HUDEP-2 (cell line): Measurements from ENCODE around the gene COL11A2.
"Not testable (repeated sequence)": the region's sequence is repeated elsewhere in the genome, so short reads cannot be mapped to it uniquely, and the experiment has no call there.

Experiments
- DNase-seq, 76 experiments: peaks; one replicate each; lab custom pipeline; 2025; ENCODE audit not compliant: unreplicated experiment in 76 of 76; lab: John Stamatoyannopoulos, UW

Gene COL11A2

DNA sequence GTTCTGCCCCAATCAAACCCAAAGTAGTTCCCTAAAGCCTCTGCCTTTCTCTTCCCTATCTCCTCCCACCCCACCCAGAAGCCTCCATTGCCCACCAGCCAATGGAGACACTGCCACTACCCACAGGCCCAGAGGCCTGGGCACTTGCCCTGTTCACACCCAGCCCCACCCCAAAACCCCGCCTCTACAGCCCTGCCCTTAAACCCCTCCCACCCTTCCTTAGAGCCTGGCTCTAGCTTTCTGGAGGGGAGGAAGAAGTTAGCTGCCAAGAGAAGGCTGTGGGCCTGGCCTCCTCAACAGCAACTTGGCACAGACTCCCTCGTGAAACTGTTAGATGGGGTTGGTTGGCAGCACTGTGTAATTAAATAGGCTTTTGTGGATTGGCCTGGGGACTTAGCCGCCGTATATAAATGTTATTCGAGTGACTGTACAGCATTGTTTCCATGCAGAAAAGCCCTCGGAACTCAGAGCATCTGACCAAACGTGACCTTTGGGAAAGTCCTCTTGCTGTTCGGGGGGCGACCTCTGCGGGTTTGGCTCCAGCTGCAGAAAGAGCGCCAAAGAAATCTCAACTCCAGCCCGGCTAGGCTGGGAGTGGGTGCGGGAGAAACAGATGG is 31.4 kb downstream of the COL11A2 start:
- peak in 73 of 76 experiments; percentile 65 to 98 (median 90) for DNase-seq

DNA sequence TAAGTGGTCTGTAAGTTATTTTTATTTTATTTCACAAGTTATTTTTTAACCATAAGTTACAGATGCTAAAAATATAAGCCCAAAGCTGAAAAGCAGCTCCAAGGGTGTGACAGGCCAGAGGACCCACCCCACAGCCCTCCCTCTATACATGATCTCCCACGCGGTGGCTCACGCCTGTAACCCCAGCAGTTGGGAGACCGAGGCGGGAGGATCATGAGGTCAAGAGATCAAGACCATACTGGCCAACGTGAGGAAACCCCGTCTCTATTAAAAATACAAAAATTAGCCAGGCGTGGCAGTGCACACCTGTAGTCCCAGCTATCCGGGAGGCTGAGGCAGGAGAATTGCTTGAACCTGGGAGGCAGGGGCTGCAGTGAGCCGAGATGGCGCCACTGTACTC is 32.2 kb downstream of the COL11A2 start:
- DNase-seq: no peak

DNA sequence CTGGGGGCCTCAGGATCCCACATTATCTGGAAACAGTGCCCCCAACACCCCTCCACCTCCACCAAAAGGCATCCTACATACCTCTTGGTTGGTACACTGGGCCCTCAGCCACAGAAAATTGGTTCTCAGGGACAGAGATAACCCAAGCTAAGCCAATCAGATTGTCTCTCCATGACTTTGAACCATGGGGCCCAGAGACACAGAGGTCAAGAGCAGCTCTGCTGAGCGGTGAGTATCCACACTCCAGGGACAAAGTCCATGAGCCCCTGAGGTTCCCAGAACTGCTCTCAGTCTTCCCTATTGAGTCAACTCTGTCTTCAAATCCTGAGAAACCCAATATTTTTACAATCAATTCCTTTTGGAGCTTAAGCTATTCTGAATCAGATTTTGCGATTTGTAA is 35.3 kb downstream of the COL11A2 start:
- DNase-seq: no peak

DNA sequence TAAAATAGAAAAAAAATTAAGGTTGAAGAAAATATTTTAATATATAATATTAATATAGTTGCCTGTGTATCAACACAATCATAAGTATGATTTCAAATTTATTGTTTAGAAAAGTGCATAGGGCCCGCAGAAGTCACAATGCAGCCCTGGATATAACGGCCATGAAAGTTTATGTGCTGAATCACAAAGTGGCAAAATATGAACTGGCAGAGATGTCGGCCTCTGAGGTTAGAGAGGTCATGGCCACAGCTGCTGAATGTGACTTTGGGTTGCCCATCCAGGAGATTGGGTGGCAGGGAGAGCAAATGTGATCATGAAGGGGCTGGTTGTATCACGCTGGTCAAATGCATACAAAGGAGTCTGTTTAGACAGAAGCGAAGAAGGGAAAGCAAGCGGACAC is 35.7 kb downstream of the COL11A2 start:
- no peak for DNase-seq

DNA sequence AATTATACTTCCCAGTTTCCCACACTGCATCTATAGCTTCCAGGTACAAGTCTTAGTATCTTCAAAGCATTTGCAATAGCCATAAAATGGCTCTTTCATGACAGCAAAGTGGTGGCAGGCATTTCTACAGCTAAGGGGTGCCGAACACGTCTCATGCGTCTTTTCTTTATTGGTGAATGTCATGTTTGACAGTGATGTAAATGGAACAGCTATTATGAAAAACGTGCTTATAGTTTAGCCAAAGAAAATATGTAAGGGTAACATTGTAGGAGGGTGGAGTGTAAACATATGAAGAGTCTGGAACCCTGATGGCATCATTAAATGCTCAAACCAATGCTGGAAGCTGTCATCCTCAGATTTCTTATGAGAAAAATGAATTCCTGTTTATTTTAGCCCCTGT is 37.9 kb downstream of the COL11A2 start:
- DNase-seq: no peak

DNA sequence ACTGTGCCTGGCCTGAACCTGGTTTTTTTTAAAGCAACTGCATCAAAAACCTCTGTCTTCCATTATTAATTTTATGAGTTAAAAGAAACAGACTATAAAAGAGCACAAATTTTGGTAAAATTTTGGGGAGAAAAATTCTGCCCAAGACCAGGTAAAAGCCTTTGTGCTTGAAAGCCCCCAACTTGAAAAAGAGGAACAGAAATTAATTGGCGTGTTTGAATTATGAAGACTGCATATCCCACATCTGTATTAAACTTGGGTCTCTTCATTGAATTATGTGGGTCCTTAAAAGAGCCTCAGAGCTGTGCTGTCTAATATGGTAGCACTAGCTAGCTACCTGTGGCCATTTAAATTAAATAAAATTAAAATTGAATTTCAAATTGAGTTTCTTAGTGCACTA is 41.2 kb downstream of the COL11A2 start:
- DNase-seq: no peak

DNA sequence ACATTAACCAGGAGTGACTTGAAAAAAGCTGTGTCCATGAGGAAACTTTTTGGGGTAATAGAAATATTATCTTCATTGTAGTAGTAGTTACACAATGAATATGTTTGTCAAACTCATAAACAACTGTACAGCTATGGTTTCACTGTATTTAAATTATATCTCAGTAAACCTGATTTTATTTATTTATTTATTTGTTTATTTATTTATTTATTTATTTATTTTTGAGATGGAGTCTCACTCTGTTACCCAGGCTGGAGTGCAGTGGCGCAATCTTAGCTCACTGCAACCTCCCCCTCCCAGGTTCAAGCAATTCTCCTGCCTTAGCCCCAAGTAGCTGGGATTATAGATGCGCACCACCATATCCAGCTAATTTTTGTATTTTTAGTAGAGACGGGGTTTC is 41.7 kb downstream of the COL11A2 start:
- not testable (repeated sequence) for DNase-seq

DNA sequence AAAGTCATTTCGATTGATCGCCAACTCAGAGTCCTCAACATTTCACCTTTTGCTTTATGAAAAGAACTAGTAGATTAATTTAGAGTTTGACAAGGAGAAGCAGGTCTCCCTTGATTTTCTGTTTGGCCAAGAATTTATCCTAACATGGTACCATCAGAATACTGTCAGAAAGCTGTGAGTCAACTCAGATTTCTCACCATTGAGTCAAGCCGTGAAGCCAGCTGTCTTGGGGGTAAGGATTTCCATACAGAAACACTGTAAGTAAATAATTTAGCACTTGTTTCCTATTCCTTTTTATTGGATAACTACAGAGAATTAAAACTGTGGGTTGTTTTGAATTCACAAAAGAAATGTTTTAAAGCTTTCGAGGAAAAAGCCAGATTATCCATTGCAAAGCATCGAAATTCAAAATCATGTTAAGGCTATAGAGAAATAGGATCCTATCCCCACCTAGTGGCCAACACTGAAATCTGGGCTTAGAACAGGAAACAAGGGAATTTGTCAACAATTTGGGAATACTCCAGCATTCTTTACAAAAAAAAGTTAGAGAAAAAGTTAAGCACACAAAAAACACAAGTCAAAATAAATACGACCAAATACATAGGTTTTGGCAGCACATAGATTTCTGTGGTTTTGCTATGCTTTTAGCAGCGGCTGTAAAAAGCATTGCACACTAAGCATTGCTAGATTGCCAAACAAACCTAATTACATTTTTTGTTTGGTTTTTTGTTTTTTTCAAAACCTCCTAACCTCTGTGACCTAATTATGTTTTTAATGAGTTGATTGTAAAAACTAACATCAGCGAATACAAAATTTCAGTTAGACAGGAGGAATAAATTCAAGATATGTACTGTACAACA is 44.2 kb downstream of the COL11A2 start:
- no peak for DNase-seq

DNA sequence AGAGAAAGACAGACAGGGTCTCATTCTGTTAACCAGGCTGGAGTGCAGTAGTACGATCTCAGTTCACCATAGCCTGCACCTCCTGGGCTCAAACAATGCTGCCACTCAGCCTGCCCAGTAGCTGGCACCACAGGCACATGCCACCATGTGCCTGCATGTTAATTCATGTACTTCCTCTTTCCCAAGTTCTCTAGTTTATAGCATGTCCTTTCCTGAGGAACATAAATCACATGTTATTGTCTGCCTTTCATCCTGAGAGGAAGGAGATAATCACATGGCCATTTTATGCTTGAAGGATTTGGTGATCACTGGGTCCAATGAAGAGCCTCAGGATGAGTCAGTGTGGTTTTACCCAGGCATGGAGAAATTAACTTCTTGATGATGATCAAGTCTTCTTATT is 47.9 kb downstream of the COL11A2 start:
- peak in 6 of 76 experiments; percentile 2 to 27 (median 16) for DNase-seq

DNA sequence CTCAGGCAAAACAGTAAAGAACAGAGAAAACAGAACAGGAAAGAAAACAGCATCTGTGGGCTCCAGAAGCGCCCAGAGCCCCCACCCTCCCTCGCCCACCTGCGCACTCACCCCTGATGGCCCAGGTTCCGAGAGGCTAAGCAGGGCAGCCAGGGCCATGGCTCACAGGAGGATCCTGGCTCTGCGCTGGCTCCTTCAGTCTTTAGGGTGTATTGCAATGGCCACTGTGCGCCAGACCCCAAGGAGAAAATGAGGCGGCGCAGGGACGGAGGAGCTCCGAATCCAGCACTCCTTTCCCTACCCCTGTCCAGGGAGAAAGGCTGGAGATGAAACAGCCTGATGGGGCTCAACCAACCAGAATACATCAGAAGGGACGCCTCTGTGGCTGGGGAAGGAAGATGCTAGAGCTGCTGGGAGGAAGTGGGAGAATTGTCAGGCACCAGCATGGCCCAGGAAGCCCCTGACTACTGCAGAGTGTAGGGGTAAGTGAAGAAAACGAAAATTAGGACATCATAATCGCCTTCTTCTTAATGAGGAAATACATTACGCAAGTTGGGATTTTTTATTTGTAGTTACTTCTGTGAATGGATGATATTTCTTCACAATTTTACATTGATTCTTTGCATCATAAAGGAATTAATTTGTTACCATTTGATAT is 49.0 kb downstream of the COL11A2 start:
- DNase-seq: no peak

DNA sequence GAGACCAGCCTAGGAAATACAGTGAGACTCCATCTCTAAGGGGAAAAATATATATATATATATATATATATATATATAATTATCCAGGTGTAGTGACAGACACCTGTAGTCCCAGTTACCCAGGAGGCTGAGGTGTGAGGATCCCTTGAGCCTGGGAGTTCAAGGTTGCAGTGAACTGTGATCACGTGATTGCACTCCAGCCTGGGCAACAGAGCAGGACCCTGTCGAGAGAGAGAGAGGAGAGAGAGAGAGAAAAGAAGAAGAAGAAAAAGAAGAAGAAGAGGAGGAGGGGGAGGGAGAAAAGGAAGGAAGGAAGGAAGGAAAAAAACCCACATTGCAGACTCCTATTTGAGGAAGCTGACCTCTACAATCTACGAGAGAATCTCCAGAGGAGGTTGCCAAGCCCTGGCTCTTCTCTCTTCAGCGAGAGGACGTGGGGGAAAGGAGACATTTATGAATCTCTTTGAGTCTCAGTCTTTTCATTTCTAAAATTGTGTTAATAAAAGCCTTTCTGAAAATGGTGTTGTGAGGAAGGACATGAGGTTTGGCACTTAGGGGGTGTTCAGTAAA is 49.7 kb downstream of the COL11A2 start:
- DNase-seq: no peak

DNA sequence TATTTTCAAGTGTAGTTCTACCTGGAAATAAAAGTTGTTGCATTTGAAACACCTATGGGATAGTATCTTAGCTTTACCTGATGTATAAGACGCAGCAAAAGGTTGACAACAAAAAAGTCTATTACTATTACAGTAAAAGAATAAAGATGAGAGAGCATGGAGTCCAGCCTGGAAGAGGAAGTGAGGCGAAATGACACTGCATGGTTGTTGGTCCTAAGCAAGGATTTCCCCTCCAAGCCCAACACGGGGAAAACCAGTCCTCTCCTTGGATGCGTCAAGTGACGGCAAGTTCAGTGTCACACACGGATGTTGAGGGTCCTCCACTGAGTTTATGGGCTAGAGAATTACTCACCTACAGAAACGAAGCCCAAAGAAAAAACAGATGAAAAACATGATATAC is 51.7 kb downstream of the COL11A2 start:
- no peak for DNase-seq

DNA sequence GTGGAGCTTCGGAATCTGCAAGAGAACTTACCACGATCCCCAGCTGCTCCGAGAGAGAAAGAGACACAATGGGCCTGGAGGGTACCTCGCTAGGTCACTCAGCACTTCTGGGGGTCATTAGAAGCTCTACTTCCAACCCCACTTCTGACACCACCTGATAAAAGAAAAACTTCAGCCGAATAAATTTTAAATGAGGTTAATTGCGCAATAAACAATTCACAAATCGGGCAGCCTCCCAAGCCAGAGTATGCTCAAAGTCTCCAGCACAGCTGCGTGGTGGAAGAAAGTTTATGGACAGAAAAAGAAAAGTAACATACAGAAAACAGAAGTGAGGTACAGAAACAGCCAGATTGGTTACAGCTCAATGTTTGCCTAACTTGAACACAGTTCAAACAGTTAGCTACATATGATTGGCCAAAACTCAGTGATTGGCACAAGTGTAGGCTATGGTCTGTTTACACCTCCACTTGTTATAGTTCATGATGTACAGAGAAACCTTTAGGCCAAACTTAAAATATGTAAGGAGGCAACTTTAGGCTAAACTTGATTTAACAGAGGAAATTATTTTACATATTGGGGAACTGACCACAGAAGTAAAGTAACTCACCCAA is 52.6 kb downstream of the COL11A2 start:
- no peak for DNase-seq

DNA sequence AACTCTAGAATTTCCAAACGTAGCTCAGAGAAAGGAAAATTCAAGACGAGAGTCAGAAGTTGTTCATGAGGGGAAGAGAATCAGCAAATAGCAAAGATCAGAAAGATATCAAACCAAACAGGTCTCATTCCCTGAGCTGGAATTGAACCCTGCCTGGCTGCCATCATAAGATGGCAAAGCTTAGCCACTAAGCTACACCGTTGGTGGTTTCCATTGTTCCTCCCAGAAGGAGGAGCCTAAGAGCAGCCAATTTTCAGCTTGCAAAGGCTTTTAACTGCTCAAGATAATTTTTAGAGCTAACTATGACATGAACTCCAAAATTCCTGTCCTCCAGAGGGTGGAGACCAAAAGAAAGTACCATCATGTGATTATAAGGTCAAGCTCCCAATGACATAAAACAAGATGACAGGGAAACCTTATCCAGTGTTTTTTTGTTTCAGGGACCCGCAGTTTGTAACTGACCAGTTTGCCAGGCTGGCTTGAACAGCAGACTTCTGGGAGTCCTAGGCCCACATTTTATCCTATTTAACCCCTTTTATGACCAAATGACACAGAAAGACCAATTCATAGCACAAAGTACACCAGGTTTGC is 55.9 kb downstream of the COL11A2 start:
- no peak for DNase-seq

DNA sequence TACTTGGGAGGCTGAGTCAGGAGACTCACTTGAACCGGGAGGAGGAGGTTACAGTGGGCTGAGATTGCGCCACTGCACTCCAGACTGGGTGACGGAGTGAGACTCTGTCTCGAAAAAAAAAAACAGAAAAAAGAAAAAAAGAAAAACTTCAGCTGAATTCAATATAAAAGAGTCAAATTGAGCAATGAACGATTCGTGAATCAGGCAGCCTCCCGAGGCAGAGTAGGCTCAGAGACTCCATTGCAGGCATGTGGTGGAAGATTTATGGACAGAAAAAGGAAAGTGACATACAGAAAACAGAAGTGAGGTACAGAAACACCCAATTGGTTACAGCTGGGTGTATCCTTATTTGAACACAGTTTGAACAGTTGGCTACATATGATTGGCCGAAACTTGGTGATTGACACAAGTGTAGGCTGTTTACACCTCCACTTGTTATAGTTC is 60.2 kb downstream of the COL11A2 start:
- no peak for DNase-seq

DNA sequence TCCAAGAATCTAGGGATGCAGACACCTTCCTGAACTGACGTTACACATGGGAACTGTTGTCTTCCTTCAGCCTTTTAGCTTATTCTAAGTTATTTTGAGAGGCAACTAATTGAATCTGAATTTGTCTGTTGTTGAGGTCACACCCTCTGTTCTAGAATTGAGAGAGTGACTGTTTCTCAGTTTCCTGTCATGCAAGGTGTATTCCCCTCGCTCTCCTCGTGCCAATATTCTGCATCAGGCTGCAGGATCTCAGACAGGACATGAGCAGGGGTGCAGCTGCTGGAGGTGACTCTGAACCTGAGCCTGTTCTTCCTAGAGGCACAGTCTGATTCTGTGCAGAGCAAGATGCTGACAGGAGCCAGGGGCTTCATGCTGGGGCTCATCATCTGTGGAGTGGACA is 63.9 kb downstream of the COL11A2 start:
- no peak for DNase-seq

DNA sequence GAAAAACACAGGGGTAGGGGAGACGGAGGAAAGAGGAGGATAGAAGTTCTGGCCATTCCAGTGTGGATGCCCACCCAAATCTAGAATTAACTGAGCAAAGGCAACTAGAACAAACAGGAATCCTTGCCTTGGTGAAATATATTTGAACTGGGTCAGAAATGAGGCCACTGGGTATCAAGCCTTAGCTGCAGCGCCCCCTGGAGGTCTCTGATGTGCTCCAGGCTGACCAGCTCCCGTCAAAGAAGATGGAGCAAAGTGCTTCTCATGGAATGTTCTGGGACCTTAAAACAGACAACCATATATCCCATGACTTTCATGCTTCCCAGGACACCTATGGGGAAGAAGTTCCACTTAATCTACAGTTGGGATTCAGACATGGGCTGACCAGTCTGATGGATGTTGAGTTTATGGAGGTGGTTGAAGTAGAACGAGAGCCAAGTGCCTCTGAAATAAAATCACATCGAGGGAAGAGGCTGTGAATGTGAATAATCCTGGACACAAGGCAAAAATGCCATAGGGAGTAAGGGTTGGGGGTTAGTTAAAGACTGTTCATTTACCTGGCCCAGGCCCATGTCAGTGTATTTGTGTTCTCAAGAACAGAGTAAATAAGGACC is 66.1 kb downstream of the COL11A2 start:
- DNase-seq: peak in 68 of 76 experiments; percentile 12 to 82 (median 56)

DNA sequence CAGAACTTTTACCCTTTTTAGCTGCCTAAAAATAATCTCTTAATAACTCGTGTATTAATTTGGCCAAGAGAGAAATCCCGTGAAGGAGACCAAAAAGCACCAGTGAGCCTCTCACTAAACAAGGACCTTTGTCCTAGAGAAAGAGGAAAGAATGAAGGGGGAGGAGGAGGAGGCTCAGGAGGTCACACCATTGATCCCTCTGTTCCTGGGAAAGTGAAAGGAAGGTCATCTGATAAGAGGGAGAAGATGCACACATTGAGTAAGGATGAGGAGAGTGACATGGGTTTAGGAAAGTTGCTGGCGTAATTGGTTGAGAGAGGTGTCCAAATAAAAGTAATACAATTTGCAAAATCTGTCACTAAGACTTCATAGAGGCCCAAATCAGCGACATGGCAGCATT is 67.3 kb downstream of the COL11A2 start:
- no peak for DNase-seq

DNA sequence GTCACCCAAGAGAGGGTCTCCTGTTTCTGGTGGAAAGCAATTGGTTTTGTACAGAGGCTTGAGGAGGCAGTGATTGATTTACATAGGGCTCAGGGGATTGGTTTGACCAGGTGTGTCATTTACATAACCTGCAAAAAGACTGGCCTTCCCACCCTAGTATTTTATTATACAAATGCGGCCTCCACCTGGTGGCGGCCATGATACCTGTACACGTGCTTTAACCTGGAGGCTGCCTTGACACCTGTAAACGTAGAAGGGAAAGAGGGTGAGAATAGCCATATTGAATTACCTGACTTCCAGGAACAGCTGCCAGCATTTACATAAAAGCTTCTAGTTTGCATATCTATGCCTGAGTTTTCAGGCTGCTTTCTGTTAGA is 67.8 kb downstream of the COL11A2 start:
- no peak for DNase-seq
